ENCODE data around the gene MAGI1. TPM values are rescaled to one million over a fixed set of nuclear protein-coding genes. Genes with fewer than 3 reads are reported as not detected.

MAGI1 gene
- total RNA-seq, 1 donor from 2014 or later, result 45.8 TPM

DNA sequence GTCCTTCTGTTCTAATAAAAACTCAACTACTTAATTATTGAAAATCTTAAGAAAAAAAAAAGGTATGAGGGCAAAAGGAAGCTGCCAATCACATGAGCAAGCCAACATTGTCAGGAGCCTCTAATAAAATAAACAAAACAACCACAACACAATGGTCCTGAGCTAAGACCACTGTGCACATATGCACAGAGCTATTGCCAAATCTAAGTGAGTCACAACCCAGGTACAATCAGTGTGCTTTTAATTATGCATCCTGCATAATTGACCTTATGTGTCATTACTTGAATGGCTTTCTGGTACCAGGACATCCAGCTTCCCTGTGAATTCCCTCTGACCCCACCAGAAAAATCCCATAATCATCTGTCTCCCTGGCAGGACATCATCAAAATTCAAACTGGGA, 639.8 kb downstream of the MAGI1 start:
- DNase-seq, result no peak
- no peak for ATAC-seq
- no peaks in the 10 kb centered on the region for H3K27me3 ChIP-seq
- no peaks in the 10 kb centered on the region for H3K4me1 ChIP-seq
- no peaks in the 10 kb centered on the region for H3K9me3 ChIP-seq
- intact Hi-C loops (cut with DNase I), result no loop called here
- no peak for TF ChIP-seq CTCF (IDR thresholded peaks at IDR 0.05)
- H3K27ac ChIP-seq, result no peak overlapping the region
- no peaks in the 10 kb centered on the region for H3K36me3 ChIP-seq
- H3K4me3 ChIP-seq, result no peak overlapping the region

DNA sequence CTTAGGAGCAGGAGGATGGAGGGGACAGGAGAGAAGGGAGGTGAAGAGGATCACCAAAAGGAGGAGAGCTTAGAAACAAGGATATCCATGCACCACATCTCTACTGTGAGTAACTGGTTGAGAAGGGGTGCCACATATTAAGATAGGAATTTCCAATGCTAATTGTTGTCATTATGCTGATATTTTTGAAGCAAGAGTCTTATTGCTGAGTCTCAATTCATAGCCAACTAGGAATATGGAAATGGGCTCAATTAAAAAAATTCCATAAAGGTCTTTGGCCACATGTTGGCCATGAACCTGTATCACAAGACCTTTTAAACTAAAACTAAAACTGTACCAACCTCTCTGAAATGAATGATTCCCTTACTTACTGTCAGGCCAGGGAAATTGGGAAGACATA, 642.6 kb downstream of the MAGI1 start:
- H3K4me3 ChIP-seq, result no peak overlapping the region
- H3K27ac ChIP-seq, result no peak overlapping the region
- intact Hi-C loops (cut with DNase I), result no loop called here
- DNase-seq, result no peak
- H3K4me1 ChIP-seq, result no peaks in the 10 kb centered on the region
- no peak for TF ChIP-seq CTCF (IDR thresholded peaks at IDR 0.05)
- no peak for ATAC-seq
- H3K27me3 ChIP-seq, result no peaks in the 10 kb centered on the region
- H3K9me3 ChIP-seq, result no peaks in the 10 kb centered on the region
- no peaks in the 10 kb centered on the region for H3K36me3 ChIP-seq

DNA sequence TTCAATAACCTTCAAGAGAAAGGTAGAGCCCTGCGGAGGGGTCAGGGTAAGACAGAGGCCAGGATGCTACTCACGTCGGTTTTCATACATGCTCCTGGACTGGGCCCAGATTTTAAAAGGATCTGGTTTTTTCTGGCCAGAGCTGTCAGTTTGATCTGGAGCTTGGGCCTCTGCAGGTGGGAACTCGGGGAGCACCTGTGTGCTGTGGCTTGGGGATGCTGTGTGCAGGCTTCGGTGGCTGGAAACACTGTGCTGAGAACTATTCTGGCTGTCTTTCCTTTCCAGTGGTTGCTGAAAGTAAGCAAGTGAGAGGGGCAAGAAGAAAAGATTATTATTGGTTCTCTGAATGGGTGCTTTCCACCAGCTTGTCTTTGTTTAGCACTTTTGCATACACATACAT, 647.6 kb downstream of the MAGI1 start:
- no peak for DNase-seq
- no peak for ATAC-seq
- Histone ChIP-seq H3K27ac (no peak overlapping the region), H3K27me3 (no peaks in the 10 kb centered on the region), H3K4me3 (no peak overlapping the region), H3K4me1 (no peaks in the 10 kb centered on the region), H3K36me3 (peaks cover 9% of the 10 kb centered on the region), H3K9me3 (no peaks in the 10 kb centered on the region)
- intact Hi-C loops (cut with DNase I), result no loop called here
- no peak for TF ChIP-seq CTCF (IDR thresholded peaks at IDR 0.05)

GRCh38 chr3:65385805-65386204, 652.9 kb downstream of the MAGI1 start:
- Histone ChIP-seq H3K27me3 (no peaks in the 10 kb centered on the region), H3K36me3 (peaks cover 28% of the 10 kb centered on the region), H3K4me3 (no peak overlapping the region), H3K9me3 (no peaks in the 10 kb centered on the region), H3K27ac (no peak overlapping the region), H3K4me1 (no peaks in the 10 kb centered on the region)
- no peak for DNase-seq
- intact Hi-C loops (cut with DNase I), result no loop called here
- ATAC-seq, result no peak
- no peak for TF ChIP-seq CTCF (IDR thresholded peaks at IDR 0.05)

- ATAC-seq, result no peak
These were observed 657.2 kb downstream of the MAGI1 start for GRCh38 chr3:65381496-65382010.

More at GRCh38 chr3:65381496-65382010, 657.2 kb downstream of the MAGI1 start:
- TF ChIP-seq CTCF (IDR thresholded peaks at IDR 0.05), result no peak
- H3K27ac ChIP-seq, result no peak overlapping the region
- no peak overlapping the region for H3K4me3 ChIP-seq
- H3K9me3 ChIP-seq, result no peaks in the 10 kb centered on the region
- H3K4me1 ChIP-seq, result no peaks in the 10 kb centered on the region
- intact Hi-C loops (cut with DNase I), result no loop called here
- H3K36me3 ChIP-seq, result peaks cover 20% of the 10 kb centered on the region
- no peaks in the 10 kb centered on the region for H3K27me3 ChIP-seq
- DNase-seq, result no peak
